Fibroblast of the aortic adventitia (primary cell): ENCODE data around the gene BCL11A. TPM values are rescaled to one million over a fixed set of nuclear protein-coding genes. Genes with fewer than 3 reads are reported as not detected.

Experiments
- DNase-seq: peaks from one replicate; pipeline ENCODE4 v3.0.0-alpha.2; 2010; ENCODE audit warnings: low read depth
- H3K4me3 ChIP-seq: 2 replicates; pipeline ENCODE4 v1.5.1; 2011; ENCODE audit warnings: low read depth, mild to moderate bottlenecking, control low read depth, low read length, moderate library complexity
- CTCF ChIP-seq: IDR thresholded peaks from 2 replicates; pipeline ENCODE4 v1.5.1; 2011; ENCODE audit warnings: mild to moderate bottlenecking, low read length, control low read depth, inconsistent platforms; ENCODE audit not compliant: insufficient read depth
- total RNA-seq: library from RNA; depleted of rRNA; stranded (reverse); fragments of >200 nt; gene quantifications from 2 replicates; pipeline ENCODE4 v1.2.3, GENCODE V29; 2012; ENCODE audit warnings: low replicate concordance

The BCL11A gene
- total RNA-seq, 1 donor = 0.09 TPM

- DNase-seq = no peak
- no peak overlapping the region for H3K4me3 ChIP-seq
- no peak for TF ChIP-seq CTCF
Observed at GRCh38 chr2:60540074-60540473, 13.4 kb downstream of the BCL11A start.

- no peak for TF ChIP-seq CTCF
- no peak overlapping the region for H3K4me3 ChIP-seq
- DNase-seq = no peak
Observed at GRCh38 chr2:60539140-60539539, 14.3 kb downstream of the BCL11A start.

GRCh38 chr2:60538101-60538500 is 15.4 kb downstream of the BCL11A start:
- TF ChIP-seq CTCF = no peak
- DNase-seq = no peak
- H3K4me3 ChIP-seq = no peak overlapping the region

GRCh38 chr2:60536746-60537145 is 16.7 kb downstream of the BCL11A start:
- no peak overlapping the region for H3K4me3 ChIP-seq
- DNase-seq = no peak
- no peak for TF ChIP-seq CTCF

GRCh38 chr2:60535685-60536312 is 17.7 kb downstream of the BCL11A start:
- no peak for DNase-seq
- no peak for TF ChIP-seq CTCF
- H3K4me3 ChIP-seq = no peak overlapping the region

GRCh38 chr2:60534892-60535684 is 18.4 kb downstream of the BCL11A start:
- no peak for DNase-seq
- H3K4me3 ChIP-seq = no peak overlapping the region
- no peak for TF ChIP-seq CTCF
